Adipose tissue (tissue), 3 donors: ENCODE data around the gene PIGB. TPM values are rescaled to one million over a fixed set of nuclear protein-coding genes. Genes with fewer than 3 reads are reported as not detected.
"Not testable (repeated sequence)": the region's sequence is repeated elsewhere in the genome, so short reads cannot be mapped to it uniquely, and the experiment has no call there.

Experiments used
- H3K27ac ChIP-seq: one replicate; pipeline ENCODE4 v1.5.1; 2013; ENCODE audit warnings: low read depth, low read length
- WGBS, 3 donors: extraction: QIAGEN DNeasy Blood & Tissue Kit; methylation state at CpG; one replicate each; pipeline ENCODE4 v1.1.7; 2013; 5-methylcytosine and 5-hydroxymethylcytosine counted together
- polyA plus RNA-seq, 3 donors: library from polyadenylated mRNA; stranded (reverse); fragments of 200-250 nt; gene quantifications; one replicate each; pipeline ENCODE4 v1.2.3, GENCODE V29; 2013
- donor health status: healthy with polysubstance abuse.
- donor health status: Bipolar disorder and iron deficiency.
- donor health status: healthy.

The PIGB gene
- polyA plus RNA-seq, 3 donors: 2.8 to 6.8 (median 5.5) TPM

- no peak overlapping the region for H3K27ac ChIP-seq
These were observed 39.4 kb downstream of the PIGB start for GRCh38 chr15:55358471-55358870.

- 48 to 83% (median 58%) methylated on average over 6 of the region's 6 CpGs for WGBS, 3 donors
- H3K27ac ChIP-seq: no peak overlapping the region
These were observed 41.2 kb downstream of the PIGB start for GRCh38 chr15:55360256-55360655.

- H3K27ac ChIP-seq: no peak overlapping the region
- 85 to 93% (median 86%) methylated on average over 10 of the region's 10 CpGs for WGBS, 3 donors
These were observed 42.0 kb downstream of the PIGB start for GRCh38 chr15:55361048-55361447.

GRCh38 chr15:55362641-55363040, 43.6 kb downstream of the PIGB start:
- 96 to 98% (median 98%) methylated on average over 2 of the region's 2 CpGs for WGBS, 3 donors
- no peak overlapping the region for H3K27ac ChIP-seq

- H3K27ac ChIP-seq: no peak overlapping the region
- WGBS, 3 donors: 58 to 91% (median 67%) methylated on average over 1 of the region's 1 CpG
These were observed 48.0 kb downstream of the PIGB start for GRCh38 chr15:55366981-55367380.

GRCh38 chr15:55372701-55373440, 53.8 kb downstream of the PIGB start:
- no peak overlapping the region for H3K27ac ChIP-seq
- WGBS, 3 donors: 32 to 53% (median 39%) methylated on average over 3 of the region's 3 CpGs

GRCh38 chr15:55379095-55379494, 60.1 kb downstream of the PIGB start:
- H3K27ac ChIP-seq: no peak overlapping the region
- 89 to 94% (median 90%) methylated on average over 5 of the region's 5 CpGs for WGBS, 3 donors

GRCh38 chr15:55381595-55381994, 62.6 kb downstream of the PIGB start:
- H3K27ac ChIP-seq: no peak overlapping the region

GRCh38 chr15:55383687-55384086, 64.7 kb downstream of the PIGB start:
- WGBS, 3 donors: 96 to 100% (median 98%) methylated on average over 2 of the region's 2 CpGs

GRCh38 chr15:55387027-55387426, 68.0 kb downstream of the PIGB start:
- no peak overlapping the region for H3K27ac ChIP-seq

More at GRCh38 chr15:55383687-55384086, 64.7 kb downstream of the PIGB start:
- H3K27ac ChIP-seq: no peak overlapping the region

- H3K27ac ChIP-seq: no peak overlapping the region
These were observed 70.2 kb downstream of the PIGB start for GRCh38 chr15:55389264-55389607.

- 79 to 95% (median 95%) methylated on average over 1 of the region's 1 CpG for WGBS, 3 donors
- H3K27ac ChIP-seq: no peak overlapping the region
These were observed 75.7 kb downstream of the PIGB start for GRCh38 chr15:55394694-55395093.

GRCh38 chr15:55398243-55398642, 79.2 kb downstream of the PIGB start:
- H3K27ac ChIP-seq: no peak overlapping the region
- 83 to 93% (median 93%) methylated on average over 5 of the region's 5 CpGs for WGBS, 3 donors

- 84 to 98% (median 94%) methylated on average over 8 of the region's 8 CpGs for WGBS, 3 donors
- H3K27ac ChIP-seq: not testable (repeated sequence)
These were observed 81.0 kb downstream of the PIGB start for GRCh38 chr15:55400050-55400449.

- 55 to 71% (median 64%) methylated on average over 1 of the region's 1 CpG for WGBS, 3 donors
- no peak overlapping the region for H3K27ac ChIP-seq
These were observed 82.8 kb downstream of the PIGB start for GRCh38 chr15:55401786-55402246.

GRCh38 chr15:55402707-55403106, 83.7 kb downstream of the PIGB start:
- no peak overlapping the region for H3K27ac ChIP-seq

GRCh38 chr15:55403531-55403930, 84.5 kb downstream of the PIGB start:
- H3K27ac ChIP-seq: no peak overlapping the region
